Lung (tissue), 12 donors: ENCODE measurements around the gene ZDHHC20. TPM values are rescaled to one million over a fixed set of nuclear protein-coding genes. Genes with fewer than 3 reads are reported as not detected.

Experiments used
- ATAC-seq: fragments of 200-7000 bp; cut with Tn5 transposase; one replicate; pipeline ENCODE4 v1.9.1; 2020; ENCODE audit warnings: moderate number of reproducible peaks; ENCODE audit not compliant: insufficient read depth, low FRiP score
- DNase-seq, 3 donors: peaks; one replicate each; pipeline ENCODE4 v3.0.0-alpha.2; 2013 to 2017
- H3K27ac ChIP-seq, 2 donors: one replicate each; pipeline ENCODE4 v1.5.1; 2013; ENCODE audit warnings: mild to moderate bottlenecking in 2 of 2, moderate library complexity in 2 of 2, control low read depth in 1 of 2, inconsistent platforms in 1 of 2, low read depth in 1 of 2, low read length in 1 of 2
- H3K27me3 ChIP-seq, 3 donors: one replicate each; pipeline ENCODE4 v1.5.1; 2013; ENCODE audit warnings: low read length in 2 of 3; ENCODE audit not compliant: control insufficient read depth in 3 of 3, insufficient read depth in 3 of 3
- H3K36me3 ChIP-seq, 4 donors: one replicate each; pipeline ENCODE4 v1.5.1; 2013; ENCODE audit warnings: low read length in 4 of 4, mild to moderate bottlenecking in 1 of 4, moderate library complexity in 1 of 4; ENCODE audit not compliant: control insufficient read depth in 4 of 4, insufficient read depth in 4 of 4
- H3K4me1 ChIP-seq, 5 donors: one replicate each; pipeline ENCODE4 v1.5.1; 2013; ENCODE audit warnings: low read length in 5 of 5, mild to moderate bottlenecking in 2 of 5, moderate library complexity in 1 of 5; ENCODE audit not compliant: control insufficient read depth in 5 of 5, insufficient read depth in 5 of 5
- H3K4me3 ChIP-seq: one replicate; pipeline ENCODE4 v1.5.1; 2013; ENCODE audit warnings: mild to moderate bottlenecking, control low read depth, moderate library complexity
- H3K9ac ChIP-seq, 2 donors: one replicate each; pipeline ENCODE4 v1.5.1; 2013; ENCODE audit warnings: low read length in 2 of 2, control low read depth in 1 of 2; ENCODE audit not compliant: insufficient read depth in 1 of 2
- H3K9me3 ChIP-seq, 4 donors: one replicate each; pipeline ENCODE4 v1.5.1; 2013; ENCODE audit warnings: low read length in 3 of 4, mild to moderate bottlenecking in 1 of 4, moderate library complexity in 1 of 4; ENCODE audit not compliant: control insufficient read depth in 4 of 4, insufficient read depth in 3 of 4
- CTCF ChIP-seq: IDR thresholded peaks from 2 replicates; pipeline ENCODE4 v1.5.1; 2012; ENCODE audit warnings: mild to moderate bottlenecking; ENCODE audit errors: control extremely low read depth, extremely low read depth
- WGBS, 2 donors: extraction: QIAGEN DNeasy Blood & Tissue Kit; methylation state at CpG; one replicate each; pipeline ENCODE4 v1.1.7; 2013; 5-methylcytosine and 5-hydroxymethylcytosine counted together
- polyA plus RNA-seq, 2 donors: library from polyadenylated mRNA; stranded (reverse); fragments of 200-250 nt; gene quantifications; one replicate each; pipeline ENCODE4 v1.2.1, GENCODE V29; 2013
- total RNA-seq, 2 donors: library from RNA; depleted of rRNA in 1 of 2; stranded (reverse); fragments of >200 nt in 1 of 2; gene quantifications; one replicate each; pipeline ENCODE4 v1.2.1, GENCODE V29; 2014 to 2021
- donor health status: control.
- donor health status: control.
- donor health status: Bipolar disorder and iron deficiency.
- donor health status: healthy.
- donor health status: DM: yes; HTN: yes; CAD: no.

The ZDHHC20 gene
- total and polyA plus RNA-seq, 4 donors = 22.8 to 153 (median 47.0) TPM

DNA sequence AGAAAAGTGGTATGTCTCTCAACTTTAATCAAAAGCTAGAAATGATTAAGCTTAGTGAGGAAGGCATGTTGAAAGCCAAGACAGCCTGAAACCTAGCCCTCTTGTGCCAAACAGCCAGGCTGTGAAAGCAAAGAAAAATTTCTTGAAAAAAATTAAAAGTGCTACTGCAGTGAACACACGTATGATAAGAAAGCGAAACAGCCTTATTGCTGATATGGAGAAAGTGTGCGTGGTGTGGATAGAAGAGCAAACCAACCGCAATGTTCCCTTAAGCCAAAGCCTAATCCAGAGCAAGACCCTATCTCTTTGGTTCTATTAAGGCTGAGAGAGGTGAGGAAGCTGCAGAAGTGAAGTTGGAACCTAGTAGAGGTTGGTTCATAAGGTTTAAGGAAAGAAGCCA, 96.4 kb downstream of the ZDHHC20 start:
- Histone ChIP-seq H3K27me3 (no peaks in the 10 kb centered on the region), H3K36me3 (no peaks in the 10 kb centered on the region), H3K4me3 (no peak overlapping the region), H3K9me3 (peaks cover 0 to 7% (median 2%) of the 10 kb centered on the region in 4 donors), H3K4me1 (peaks cover 0 to 3% (median 0%) of the 10 kb centered on the region in 5 donors), H3K9ac (no peak overlapping the region), H3K27ac (no peak overlapping the region)
- ATAC-seq (no peak), DNase-seq (no peak)
- no peak for TF ChIP-seq CTCF
- WGBS, 2 donors = 91 to 97% methylated on average over 4 of the region's 4 CpGs

GRCh38 chr13:21361706-21362105, 97.4 kb downstream of the ZDHHC20 start:
- 73 to 84% methylated on average over 3 of the region's 3 CpGs for WGBS, 2 donors
- ATAC-seq (no peak), DNase-seq (no peak)
- H3K27me3 ChIP-seq = no peaks in the 10 kb centered on the region
- peaks cover 0 to 7% (median 2%) of the 10 kb centered on the region in 4 donors for H3K9me3 ChIP-seq
- no peak overlapping the region for H3K27ac ChIP-seq
- H3K4me3 ChIP-seq = no peak overlapping the region
- H3K36me3 ChIP-seq = no peaks in the 10 kb centered on the region
- TF ChIP-seq CTCF = no peak
- H3K9ac ChIP-seq = no peak overlapping the region
- peaks cover 0 to 2% (median 0%) of the 10 kb centered on the region in 5 donors for H3K4me1 ChIP-seq

GRCh38 chr13:21361123-21361522, 98.0 kb downstream of the ZDHHC20 start:
- no peaks in the 10 kb centered on the region for H3K36me3 ChIP-seq
- WGBS, 2 donors = 81 to 89% methylated on average over 7 of the region's 7 CpGs

More at GRCh38 chr13:21361123-21361522, 98.0 kb downstream of the ZDHHC20 start:
- no peak for TF ChIP-seq CTCF
- Histone ChIP-seq H3K27me3 (no peaks in the 10 kb centered on the region), H3K4me1 (peaks cover 0 to 2% (median 0%) of the 10 kb centered on the region in 5 donors), H3K27ac (no peak overlapping the region), H3K9ac (no peak overlapping the region), H3K4me3 (no peak overlapping the region), H3K9me3 (peaks cover 0 to 7% (median 2%) of the 10 kb centered on the region in 4 donors)
- ATAC-seq (no peak), DNase-seq (no peak)
